Measurements from ENCODE around the gene MTIF3. TPM values are rescaled to one million over a fixed set of nuclear protein-coding genes. Genes with fewer than 3 reads are reported as not detected.
"Not testable (repeated sequence)": the region's sequence is repeated elsewhere in the genome, so short reads cannot be mapped to it uniquely, and the experiment has no call there.

MTIF3 gene
- total RNA-seq, 2 experiments from 2014 or later, result 61.6 to 61.8 TPM

GRCh38 chr13:27403727-27404385 lies 46.5 kb downstream of the MTIF3 start:
- Mint-ChIP-seq H3K4me3 (no peak overlapping the region), H3K9me3 (no peaks in the 10 kb centered on the region), H3K36me3 (ENCODE audit: low read depth) (no peaks in the 10 kb centered on the region), H3K27me3 (peaks cover 11% of the 10 kb centered on the region), H3K27ac (no peak overlapping the region), H3K4me1 (peaks cover 9% of the 10 kb centered on the region)
- ChIA-PET POLR2A (interaction anchor here (0.8 to 1.1 kb wide), 2 partner anchors 20 to 22 kb away, joined by 5 to 7 read pairs; partner anchors contain the start of gene GTF3A), CTCF (interaction anchor here (1.2 kb wide), 1 partner anchor 423 kb away, joined by 3 read pairs; no protein-coding TSS in a partner anchor)
- DNase-seq, result no peak

GRCh38 chr13:27403203-27403678 lies 47.1 kb downstream of the MTIF3 start:
- CTCF ChIA-PET, result interaction anchor here (1.2 kb wide), 1 partner anchor 424 kb away, joined by 3 read pairs; no protein-coding TSS in a partner anchor
- DNase-seq, result no peak
- Mint-ChIP-seq H3K9me3 (no peaks in the 10 kb centered on the region), H3K27me3 (peaks cover 10% of the 10 kb centered on the region), H3K27ac (no peak overlapping the region), H3K4me1 (peaks cover 9% of the 10 kb centered on the region), H3K4me3 (no peak overlapping the region), H3K36me3 (ENCODE audit: low read depth) (no peaks in the 10 kb centered on the region)
- POLR2A ChIA-PET, result interaction anchor here (0.8 to 1.1 kb wide), 2 partner anchors 21 to 23 kb away, joined by 5 to 7 read pairs; partner anchors contain the start of gene GTF3A

GRCh38 chr13:27401210-27401609 lies 49.2 kb downstream of the MTIF3 start:
- H3K9me3 Mint-ChIP-seq, result no peaks in the 10 kb centered on the region
- H3K27me3 Mint-ChIP-seq, result peaks cover under 1% of the 10 kb centered on the region
- H3K27ac Mint-ChIP-seq, result no peak overlapping the region
- ChIA-PET CTCF (interaction anchor here (0.6 kb wide), 1 partner anchor 425 kb away, joined by 3 read pairs; no protein-coding TSS in a partner anchor), POLR2A (interaction anchor here (0.6 kb wide), 1 partner anchor 219 kb away, joined by 3 read pairs; no protein-coding TSS in a partner anchor)
- DNase-seq, result no peak
- no peak overlapping the region for H3K4me3 Mint-ChIP-seq
- peaks cover 4% of the 10 kb centered on the region for H3K4me1 Mint-ChIP-seq
- H3K36me3 Mint-ChIP-seq (ENCODE audit: low read depth), result no peaks in the 10 kb centered on the region

GRCh38 chr13:27400405-27400804 lies 50.0 kb downstream of the MTIF3 start:
- H3K9me3 Mint-ChIP-seq; H3K4me1 Mint-ChIP-seq; DNase-seq; CTCF ChIA-PET; H3K27ac Mint-ChIP-seq; H3K4me3 Mint-ChIP-seq; H3K36me3 Mint-ChIP-seq (ENCODE audit: low read depth); H3K27me3 Mint-ChIP-seq: not testable (repeated sequence)
- POLR2A ChIA-PET, result interaction anchor here (0.6 kb wide), 1 partner anchor 220 kb away, joined by 3 read pairs; no protein-coding TSS in a partner anchor

DNA sequence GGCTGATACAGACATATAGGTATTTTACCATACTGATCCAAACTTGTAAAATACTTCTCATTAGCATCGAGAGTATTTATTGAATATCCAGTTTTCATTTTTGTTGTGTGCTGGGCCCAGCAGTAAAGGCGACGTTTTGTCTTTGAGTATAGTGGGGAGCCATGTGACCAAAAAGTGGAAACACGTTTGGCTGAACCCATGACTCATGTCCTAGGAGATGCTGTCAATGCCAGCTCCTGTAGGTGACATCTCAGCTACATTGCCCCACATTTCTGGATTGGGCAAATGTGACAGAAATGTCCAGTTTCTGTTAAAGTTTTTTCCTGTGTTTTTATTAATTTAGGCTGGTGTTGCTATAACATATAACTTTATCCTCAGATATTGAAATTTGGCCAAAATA lies 52.0 kb downstream of the MTIF3 start:
- DNase-seq, result no peak
- Mint-ChIP-seq H3K4me3 (no peak overlapping the region), H3K27me3 (peaks cover 5% of the 10 kb centered on the region), H3K4me1 (peaks cover 4% of the 10 kb centered on the region), H3K36me3 (ENCODE audit: low read depth) (no peaks in the 10 kb centered on the region), H3K9me3 (no peaks in the 10 kb centered on the region), H3K27ac (no peak overlapping the region)
- ChIA-PET CTCF (no interaction called here), POLR2A (no interaction called here)

GRCh38 chr13:27396252-27396846 lies 54.0 kb downstream of the MTIF3 start:
- Mint-ChIP-seq H3K27ac (no peak overlapping the region), H3K4me1 (peaks cover 4% of the 10 kb centered on the region), H3K27me3 (peaks cover 9% of the 10 kb centered on the region), H3K4me3 (no peak overlapping the region), H3K9me3 (no peaks in the 10 kb centered on the region), H3K36me3 (ENCODE audit: low read depth) (no peaks in the 10 kb centered on the region)
- ChIA-PET POLR2A (no interaction called here), CTCF (no interaction called here)
- no peak for DNase-seq

DNA sequence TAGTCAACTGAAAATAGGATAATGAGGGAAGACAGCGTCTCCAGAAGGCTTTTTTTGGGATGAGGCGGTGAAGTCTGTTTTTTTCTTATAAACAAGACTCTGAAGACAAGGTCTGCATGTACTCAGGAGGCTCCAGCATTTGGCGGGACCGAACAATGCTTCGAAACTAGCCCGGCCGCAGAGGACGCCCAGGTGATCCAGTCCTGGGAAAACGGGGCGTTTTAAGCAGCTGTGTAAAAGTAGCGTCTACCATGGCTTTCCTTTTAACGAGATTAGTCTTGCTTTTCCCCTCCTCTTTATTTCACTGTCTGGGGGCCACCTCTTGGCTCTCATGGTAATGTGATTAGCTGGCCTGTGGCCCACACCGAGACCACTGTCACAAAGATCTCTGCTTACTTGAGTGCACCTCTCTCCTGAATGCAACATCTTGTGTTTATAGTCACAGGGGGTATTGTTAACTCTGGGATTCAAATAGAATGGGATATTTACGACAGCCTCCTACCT lies 55.3 kb downstream of the MTIF3 start:
- no peaks in the 10 kb centered on the region for H3K4me1 Mint-ChIP-seq
- DNase-seq, result no peak
- no peaks in the 10 kb centered on the region for H3K36me3 Mint-ChIP-seq (ENCODE audit: low read depth)
- H3K9me3 Mint-ChIP-seq, result no peaks in the 10 kb centered on the region
- ChIA-PET POLR2A (no interaction called here), CTCF (interaction anchor here (0.6 kb wide), 1 partner anchor 420 kb away, joined by 4 read pairs; no protein-coding TSS in a partner anchor)
- no peak overlapping the region for H3K27ac Mint-ChIP-seq
- peaks cover 11% of the 10 kb centered on the region for H3K27me3 Mint-ChIP-seq
- H3K4me3 Mint-ChIP-seq, result no peak overlapping the region

DNA sequence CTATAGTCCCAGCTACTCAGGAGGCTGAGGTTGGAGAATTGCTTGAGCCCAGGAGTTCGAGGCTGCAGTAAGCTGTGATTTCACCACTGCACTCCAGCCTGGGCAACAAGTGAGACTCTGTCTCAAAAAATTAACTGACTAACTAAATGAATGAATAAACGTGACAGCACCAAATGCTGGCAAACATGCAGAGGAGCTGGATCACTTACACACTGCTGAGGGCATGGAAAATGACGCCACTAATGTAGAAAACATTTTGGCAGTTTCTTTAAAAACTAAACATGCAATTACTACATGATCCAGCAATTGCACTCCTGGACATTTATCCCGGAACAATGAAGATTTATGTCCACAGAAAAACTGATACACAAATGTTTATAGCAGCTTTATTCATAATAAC lies 57.3 kb downstream of the MTIF3 start:
- POLR2A ChIA-PET, result interaction anchor here (1.0 kb wide), 1 partner anchor 104 kb away, joined by 3 read pairs; no protein-coding TSS in a partner anchor
- Mint-ChIP-seq H3K4me3 (no peak overlapping the region), H3K27ac (no peak overlapping the region), H3K36me3 (ENCODE audit: low read depth) (no peaks in the 10 kb centered on the region), H3K27me3 (peaks cover 11% of the 10 kb centered on the region), H3K9me3 (no peaks in the 10 kb centered on the region), H3K4me1 (no peaks in the 10 kb centered on the region)
- CTCF ChIA-PET, result interaction anchor here (0.8 to 1.3 kb wide), 3 partner anchors 31 to 433 kb away, joined by 3 to 6 read pairs (median 3); no protein-coding TSS in a partner anchor
- DNase-seq, result no peak

DNA sequence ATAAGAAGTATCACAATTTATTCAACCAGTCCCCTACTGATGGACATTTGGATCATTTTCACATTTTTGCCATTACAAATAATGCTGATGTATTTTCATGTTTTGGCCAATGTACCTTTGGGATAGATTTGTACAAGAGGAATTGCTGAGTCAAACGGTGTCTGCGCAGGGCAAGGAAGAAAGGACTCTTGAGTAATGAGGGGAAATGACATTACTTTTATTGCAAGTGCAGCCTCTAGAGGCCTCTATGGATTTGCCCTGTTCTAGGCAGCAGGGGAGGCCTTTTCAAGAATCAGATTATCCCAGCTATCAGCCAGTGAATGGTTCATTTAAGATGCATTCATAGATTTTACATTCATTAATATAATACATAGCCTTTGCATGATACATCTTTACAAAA lies 58.9 kb downstream of the MTIF3 start:
- POLR2A ChIA-PET, result no interaction called here

DNA sequence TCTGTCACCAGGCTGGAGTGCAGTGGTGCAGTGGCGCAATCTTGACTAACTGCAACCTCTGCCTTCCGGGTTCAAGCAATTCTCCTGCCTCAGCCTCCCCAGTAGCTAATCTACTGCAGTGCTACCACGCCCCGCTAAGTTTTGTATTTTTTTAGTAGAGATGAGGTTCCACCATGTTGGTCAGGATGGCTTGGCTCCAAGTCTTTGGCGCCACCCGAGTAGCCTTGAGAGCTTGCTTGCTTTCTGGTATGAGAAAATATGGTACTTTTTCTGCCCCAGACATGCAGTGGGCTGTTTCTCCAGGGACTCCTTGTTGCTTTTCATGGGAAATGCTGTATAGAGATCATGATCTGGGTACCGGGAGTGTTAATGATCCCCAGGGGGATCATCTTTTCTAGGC lies 60.5 kb downstream of the MTIF3 start:
- Mint-ChIP-seq H3K27ac (no peak overlapping the region), H3K9me3 (no peaks in the 10 kb centered on the region), H3K36me3 (ENCODE audit: low read depth) (no peaks in the 10 kb centered on the region), H3K4me1 (no peaks in the 10 kb centered on the region), H3K27me3 (peaks cover 13% of the 10 kb centered on the region), H3K4me3 (no peak overlapping the region)
- POLR2A ChIA-PET, result no interaction called here
- CTCF ChIA-PET, result interaction anchor here (0.7 kb wide), 1 partner anchor 564 kb away, joined by 3 read pairs; no protein-coding TSS in a partner anchor
- DNase-seq, result no peak

More for the DNA sequence above, 58.9 kb downstream of the MTIF3 start:
- no peak overlapping the region for H3K4me3 Mint-ChIP-seq
- no peaks in the 10 kb centered on the region for H3K36me3 Mint-ChIP-seq (ENCODE audit: low read depth)
- H3K4me1 Mint-ChIP-seq, result no peaks in the 10 kb centered on the region
- no peak for DNase-seq
- H3K9me3 Mint-ChIP-seq, result no peaks in the 10 kb centered on the region
- CTCF ChIA-PET, result interaction anchor here (0.7 kb wide), 2 partner anchors 155 to 437 kb away, joined by 3 read pairs; no protein-coding TSS in a partner anchor
- no peak overlapping the region for H3K27ac Mint-ChIP-seq
- H3K27me3 Mint-ChIP-seq, result peaks cover 11% of the 10 kb centered on the region

DNA sequence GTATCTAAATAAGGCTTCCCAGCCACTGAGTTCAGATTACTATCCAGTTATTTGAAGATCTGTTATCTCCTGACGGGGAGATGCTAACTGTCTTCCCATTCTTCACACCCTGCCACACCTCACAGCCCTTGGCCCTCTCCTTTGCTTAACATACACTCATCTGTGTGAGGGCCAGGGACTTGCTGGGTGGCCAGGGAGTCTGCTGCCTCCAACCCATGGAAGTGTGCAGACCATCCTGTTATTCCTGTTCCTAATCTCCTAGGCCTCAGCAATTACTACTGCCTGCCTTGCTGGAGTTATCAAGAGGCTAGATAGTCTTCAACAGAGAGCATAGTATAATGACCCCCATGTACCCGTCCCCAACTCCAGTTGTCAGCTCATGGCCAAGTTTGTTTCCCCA lies 62.1 kb downstream of the MTIF3 start:
- DNase-seq, result no peak
- ChIA-PET CTCF (interaction anchor here (0.9 kb wide), 1 partner anchor 9 kb away, joined by 3 read pairs; no protein-coding TSS in a partner anchor), POLR2A (no interaction called here)
- Mint-ChIP-seq H3K4me1 (no peaks in the 10 kb centered on the region), H3K36me3 (ENCODE audit: low read depth) (no peaks in the 10 kb centered on the region), H3K4me3 (no peak overlapping the region), H3K27me3 (peaks cover 7% of the 10 kb centered on the region), H3K9me3 (no peaks in the 10 kb centered on the region), H3K27ac (no peak overlapping the region)

Data from activated CD4-positive, alpha-beta memory T cell treated with anti-CD3 and anti-CD28 coated beads, Interleukin-2, amount 10 ng/mL, durations not matched to agents 7 days and 5 days (primary cell).